GM18951 (cell line): ENCODE measurements around the gene TMEM242.

ENCODE experiments used
- POLR2A ChIP-seq: IDR thresholded peaks from 4 replicates; pipeline ENCODE4 v1.6.1; 2011; ENCODE audit warnings: mild to moderate bottlenecking; ENCODE audit not compliant: insufficient read length, insufficient read depth; ENCODE audit errors: extremely low read depth
- in situ Hi-C: fragments of 300-500 bp; cut with MboI; formaldehyde crosslinking; loops from one replicate; pipeline ENCODE4 v1.12.0; 2022; ENCODE audit warnings: low sequenced_read_pairs, mixed read lengths, inconsistent platforms; ENCODE audit not compliant: unreplicated experiment

TMEM242 gene

DNA sequence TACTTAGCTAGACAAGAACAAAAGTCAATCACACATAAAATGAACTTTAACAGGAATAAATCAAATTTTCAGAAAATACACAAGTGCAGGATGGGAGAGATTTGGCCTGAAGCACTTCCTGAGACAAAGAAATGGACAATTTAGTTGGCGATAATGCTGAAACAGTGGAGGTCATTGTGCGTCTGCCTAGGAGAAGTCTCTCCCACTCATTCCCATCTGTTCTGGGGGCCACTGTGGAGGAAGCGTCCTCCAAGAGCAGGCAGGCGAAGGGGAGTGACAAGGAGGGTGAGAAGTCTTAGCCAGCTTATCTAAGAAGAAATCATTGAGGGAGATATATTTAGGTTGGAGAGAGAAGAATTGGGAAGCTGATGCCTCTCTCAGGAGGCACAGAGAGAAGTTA, 10.2 kb upstream of the TMEM242 start:
- TF ChIP-seq POLR2A, result no peak
- in situ Hi-C loops, result no loop called here

GRCh38 chr6:157332813-157333212, 9.5 kb upstream of the TMEM242 start:
- in situ Hi-C loops, result no loop called here
- TF ChIP-seq POLR2A, result no peak

GRCh38 chr6:157330831-157331230, 7.5 kb upstream of the TMEM242 start:
- in situ Hi-C loops, result no loop called here
- TF ChIP-seq POLR2A, result no peak

- no peak for TF ChIP-seq POLR2A
- in situ Hi-C loops, result no loop called here
Observed at GRCh38 chr6:157329829-157330228, 6.5 kb upstream of the TMEM242 start.

DNA sequence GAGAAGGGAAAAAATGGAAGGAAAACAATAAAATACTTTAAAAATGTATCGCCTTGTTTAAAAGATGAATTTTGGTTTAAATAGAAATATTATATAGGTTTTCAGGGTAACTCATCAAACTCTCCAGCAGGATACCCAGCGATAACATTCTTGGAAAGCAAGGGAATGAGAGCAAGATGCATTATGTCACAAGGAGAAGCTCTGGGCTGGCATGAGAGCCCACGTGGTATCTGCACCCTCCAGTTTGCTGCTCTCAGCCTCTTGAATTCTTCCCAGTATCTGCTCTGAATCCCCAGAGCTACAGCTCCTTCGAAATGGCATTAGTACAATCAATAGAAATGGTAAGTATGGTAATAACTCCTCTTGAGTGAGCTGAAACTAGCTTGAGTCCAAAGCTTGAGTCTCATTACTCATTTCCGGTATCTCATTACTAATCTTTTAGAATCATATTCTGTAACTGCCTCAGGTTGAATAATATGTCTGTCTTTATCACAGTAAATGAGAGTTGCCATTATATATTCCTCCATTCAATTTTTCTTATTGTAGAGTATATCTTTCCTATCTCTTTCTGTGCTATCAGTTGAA, 4.9 kb upstream of the TMEM242 start:
- TF ChIP-seq POLR2A, result no peak

GRCh38 chr6:157326979-157327378, 3.7 kb upstream of the TMEM242 start:
- in situ Hi-C loops, result no loop called here
- TF ChIP-seq POLR2A, result no peak

More for the DNA sequence above, 4.9 kb upstream of the TMEM242 start:
- in situ Hi-C loops, result no loop called here

GRCh38 chr6:157325069-157325805, 1.9 kb upstream of the TMEM242 start:
- no peak for TF ChIP-seq POLR2A
- in situ Hi-C loops, result no loop called here

DNA sequence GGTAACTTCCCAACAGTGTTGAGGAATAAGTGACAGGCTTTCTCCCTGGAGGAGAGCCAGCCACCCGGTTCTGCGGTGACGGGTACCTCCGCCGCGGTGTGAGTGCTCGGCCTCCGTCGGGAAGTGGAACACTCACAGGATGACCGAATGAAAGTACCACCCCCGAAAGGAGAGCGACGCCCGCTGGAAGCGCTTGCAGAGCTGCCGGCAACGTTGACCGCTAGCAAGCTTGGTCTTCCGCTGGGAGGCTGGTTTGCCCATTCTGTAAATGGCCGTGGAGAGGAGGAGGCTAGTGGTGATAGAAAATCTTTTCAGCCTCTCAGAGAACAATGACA, 614 bp upstream of the TMEM242 start:
- in situ Hi-C loops, result loop anchor here (25.0 kb wide), 2 partner anchors 338 to 638 kb away; no protein-coding TSS in a partner anchor

DNA sequence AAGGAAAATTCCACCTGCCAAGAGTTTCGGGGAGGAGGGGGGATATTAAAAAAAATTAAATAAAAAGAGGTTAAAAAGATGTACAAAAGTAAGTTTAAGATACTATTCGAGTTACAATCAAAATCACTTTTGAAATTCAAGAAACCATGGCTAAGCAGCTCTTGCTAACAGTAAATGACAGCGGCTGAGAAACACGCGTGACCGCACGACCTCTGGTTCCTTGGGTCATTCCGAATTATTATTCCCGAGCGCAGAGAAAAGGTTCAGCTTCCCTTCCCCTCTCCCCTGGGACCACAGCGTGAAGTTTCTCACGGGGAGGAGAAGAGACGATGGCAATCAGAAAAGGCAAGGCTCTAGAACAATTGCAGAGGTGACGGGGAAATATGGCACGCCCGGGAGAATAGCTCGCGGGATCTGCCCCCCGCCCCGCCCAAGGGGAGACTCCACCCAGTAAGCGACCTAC, 496 bp downstream of the TMEM242 start:
- in situ Hi-C loops, result loop anchor here (25.0 kb wide), 2 partner anchors 339 to 639 kb away; no protein-coding TSS in a partner anchor
- TF ChIP-seq POLR2A, result no peak

More for the DNA sequence above, 614 bp upstream of the TMEM242 start:
- TF ChIP-seq POLR2A, result no peak

- in situ Hi-C loops, result loop anchor here (25.0 kb wide), 2 partner anchors 345 to 645 kb away; no protein-coding TSS in a partner anchor
- no peak for TF ChIP-seq POLR2A
Observed at GRCh38 chr6:157316871-157317814, 6.2 kb downstream of the TMEM242 start.

DNA sequence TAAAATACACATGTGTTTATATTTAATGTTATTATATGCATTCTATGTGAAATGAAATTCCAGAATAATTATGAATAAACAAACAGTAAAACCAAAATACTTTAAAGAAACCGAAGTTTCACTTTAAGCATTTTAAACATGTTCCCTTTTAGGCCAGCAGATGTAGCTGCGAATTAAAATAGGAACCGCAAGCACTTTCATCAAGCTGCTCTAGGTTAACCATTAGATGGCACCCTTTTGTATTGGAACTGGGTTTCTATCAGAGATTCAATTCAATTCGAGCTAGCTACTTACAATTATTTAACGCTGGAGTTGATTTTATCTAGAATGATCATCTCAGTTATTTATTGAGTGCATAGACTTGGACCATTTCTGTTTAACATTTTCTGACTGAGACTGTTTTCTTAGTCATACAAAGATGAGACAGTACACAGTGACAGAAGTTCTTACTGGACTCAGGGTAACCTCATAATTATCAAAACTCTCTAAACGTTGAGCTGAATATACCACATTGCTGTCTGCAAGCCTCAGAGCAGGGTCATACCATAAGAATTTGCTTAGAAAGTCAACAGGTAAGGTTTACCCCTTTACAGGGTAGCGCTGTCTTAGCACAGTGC, 8.5 kb downstream of the TMEM242 start:
- no peak for TF ChIP-seq POLR2A
- in situ Hi-C loops, result loop anchor here (25.0 kb wide), 2 partner anchors 347 to 647 kb away; no protein-coding TSS in a partner anchor

DNA sequence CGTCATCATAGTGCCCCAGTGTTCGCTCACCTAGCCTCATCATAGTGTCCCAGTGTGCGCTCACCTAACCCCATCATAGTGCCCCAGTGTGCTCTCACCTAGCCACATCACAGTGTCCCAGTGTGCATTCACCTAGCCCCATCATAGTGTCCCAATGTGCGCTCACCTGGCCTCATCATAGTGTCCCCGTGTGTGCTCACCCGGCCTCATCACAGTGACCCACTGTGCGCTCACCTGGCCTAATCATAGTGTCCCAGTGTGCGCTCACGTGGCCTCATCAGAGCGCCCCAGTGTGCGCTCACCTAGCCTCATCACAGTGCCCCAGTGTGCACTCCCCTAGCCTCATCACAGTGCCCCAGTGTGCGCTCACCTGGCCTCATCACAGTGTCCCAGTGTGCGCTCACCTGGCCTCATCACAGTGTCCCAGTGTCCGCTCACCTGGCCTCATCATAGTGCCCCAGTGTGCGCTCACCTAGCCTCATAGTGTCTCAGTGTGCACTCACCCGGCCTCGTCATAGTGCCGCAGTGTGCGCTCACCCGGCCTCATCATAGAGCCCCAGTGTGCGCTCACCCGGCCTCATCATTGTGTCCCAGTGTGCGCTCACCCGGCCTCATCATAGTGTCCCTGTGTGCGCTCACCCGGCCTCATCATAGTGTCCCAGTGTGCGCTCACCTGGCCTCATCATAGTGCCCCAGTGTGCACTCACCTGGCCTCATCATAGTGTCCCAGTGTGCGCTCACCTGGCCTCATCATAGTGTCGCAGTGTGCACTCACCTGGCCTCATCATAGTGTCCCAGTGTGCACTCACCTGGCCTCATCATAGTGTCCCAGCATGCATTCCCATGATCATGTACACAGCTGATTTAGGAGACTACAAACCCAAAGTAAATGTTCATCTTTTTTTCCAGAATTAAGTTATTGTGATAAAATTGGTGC, 9.5 kb downstream of the TMEM242 start:
- in situ Hi-C loops, result loop anchor here (25.0 kb wide), 2 partner anchors 349 to 649 kb away; no protein-coding TSS in a partner anchor
- no peak for TF ChIP-seq POLR2A

GRCh38 chr6:157312757-157313156, 10.6 kb downstream of the TMEM242 start:
- no peak for TF ChIP-seq POLR2A
- in situ Hi-C loops, result loop anchor here (25.0 kb wide), 2 partner anchors 350 to 650 kb away; no protein-coding TSS in a partner anchor

DNA sequence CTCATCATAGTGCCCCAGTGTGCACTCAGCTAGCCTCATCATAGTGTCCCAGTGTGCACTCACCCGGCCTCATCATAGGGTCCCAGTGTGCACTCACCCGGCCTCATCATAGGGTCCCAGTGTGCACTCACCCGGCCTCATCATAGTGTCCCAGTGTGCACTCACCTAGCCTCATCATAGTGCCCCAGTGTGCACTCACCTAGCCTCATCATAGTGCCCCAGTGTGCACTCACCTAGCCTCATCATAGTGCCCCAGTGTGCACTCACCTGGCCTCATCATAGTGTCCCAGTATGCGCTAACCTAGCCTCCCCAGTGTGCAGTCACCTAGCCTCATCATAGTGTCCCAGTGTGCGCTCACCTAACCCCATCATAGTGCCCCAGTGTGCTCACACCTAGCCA, 12.6 kb downstream of the TMEM242 start:
- in situ Hi-C loops, result loop anchor here (25.0 kb wide), 2 partner anchors 352 to 652 kb away; no protein-coding TSS in a partner anchor
